GM19438 (cell line): ENCODE results near the gene PACRG.
"Not testable (repeated sequence)": the region's sequence is repeated elsewhere in the genome, so short reads cannot be mapped to it uniquely, and the experiment has no call there.

ENCODE experiments used
- ATAC-seq: cut with Tn5 transposase; IDR thresholded peaks from one replicate; pipeline ENCODE4 v1.9.1; 2021; ENCODE audit warnings: low read depth; ENCODE audit not compliant: unreplicated experiment

PACRG gene

GRCh38 chr6:163298079-163298830 lies 570.5 kb downstream of the PACRG start:
- ATAC-seq, result no peak

GRCh38 chr6:163300838-163301237 lies 573.1 kb downstream of the PACRG start:
- no peak for ATAC-seq

GRCh38 chr6:163301726-163302635 lies 574.2 kb downstream of the PACRG start:
- no peak for ATAC-seq

- no peak for ATAC-seq
Observed at GRCh38 chr6:163302747-163303146, 575.0 kb downstream of the PACRG start.

GRCh38 chr6:163306000-163306399 lies 578.2 kb downstream of the PACRG start:
- no peak for ATAC-seq

GRCh38 chr6:163308629-163309440 lies 581.1 kb downstream of the PACRG start:
- no peak for ATAC-seq

- ATAC-seq, result no peak
Observed at GRCh38 chr6:163309491-163310026, 581.8 kb downstream of the PACRG start.

GRCh38 chr6:163310096-163310972 lies 582.6 kb downstream of the PACRG start:
- no peak for ATAC-seq

GRCh38 chr6:163310973-163311383 lies 583.2 kb downstream of the PACRG start:
- ATAC-seq, result no peak

GRCh38 chr6:163311830-163312229 lies 584.1 kb downstream of the PACRG start:
- ATAC-seq, result no peak

- no peak for ATAC-seq
Observed at GRCh38 chr6:163313566-163313965, 585.8 kb downstream of the PACRG start.

- ATAC-seq, result no peak
Observed at GRCh38 chr6:163313981-163314380, 586.2 kb downstream of the PACRG start.

GRCh38 chr6:163314791-163315470 lies 587.2 kb downstream of the PACRG start:
- no peak for ATAC-seq

- not testable (repeated sequence) for ATAC-seq
Observed at GRCh38 chr6:163316866-163317495, 589.2 kb downstream of the PACRG start.

- no peak for ATAC-seq
Observed at GRCh38 chr6:163318071-163318786, 590.5 kb downstream of the PACRG start.

GRCh38 chr6:163319609-163320366 lies 592.0 kb downstream of the PACRG start:
- ATAC-seq, result no peak

GRCh38 chr6:163320402-163320801 lies 592.6 kb downstream of the PACRG start:
- ATAC-seq, result no peak
